Measurements from ENCODE around the gene CYP27A1.
A peak's percentile ranks its signal among the peaks of the same experiment; 100 is the strongest.

CYP27A1 gene

DNA sequence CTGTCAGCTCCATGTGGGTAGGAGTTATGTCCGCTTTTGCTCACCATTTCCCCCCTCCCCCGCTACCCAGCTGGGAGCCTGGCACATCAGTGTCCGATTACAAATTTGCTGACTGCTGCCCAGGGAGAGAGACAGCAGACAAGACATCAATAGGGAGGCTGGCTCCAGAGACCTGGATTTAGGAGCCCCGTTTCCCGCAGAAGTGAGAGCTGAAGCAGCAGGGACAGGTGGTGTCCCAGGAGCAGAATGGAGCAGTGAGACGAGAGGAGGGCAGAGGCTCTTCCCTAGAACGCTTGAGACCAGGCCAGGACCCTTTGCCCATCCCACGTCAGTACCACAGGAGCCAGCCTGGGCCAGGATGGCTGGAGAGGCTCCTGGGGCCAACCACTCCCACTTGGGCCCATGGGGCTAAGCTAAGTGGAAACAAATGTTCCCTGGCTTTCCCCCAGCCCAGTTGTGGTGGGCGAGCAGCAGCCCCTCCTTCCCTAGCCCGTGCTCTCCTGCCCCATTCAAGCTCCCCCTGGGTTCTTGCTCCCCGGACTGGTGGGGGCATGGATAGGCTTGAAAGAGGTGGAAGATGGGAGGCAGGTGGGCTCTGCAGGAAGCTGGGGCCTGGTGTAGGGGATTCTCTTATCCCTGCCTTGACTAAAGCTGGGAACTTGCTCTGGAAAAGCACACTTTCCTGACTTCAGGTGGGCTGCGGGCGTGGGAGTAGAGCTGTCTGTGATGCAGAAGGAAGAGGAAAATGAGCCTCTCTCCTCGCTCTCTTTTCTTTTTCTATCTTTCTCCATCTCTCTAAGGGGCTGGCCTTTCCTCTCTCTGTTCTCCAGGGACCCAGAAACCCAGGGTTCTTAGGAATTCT, 73.6 kb downstream of the CYP27A1 start:
- Histone ChIP-seq H3K4me1 (ENCODE audit: control insufficient read depth in 1 of 2, insufficient read depth in 2 of 2, low read length in 2 of 2) (peaks cover 0 to 18% of the 10 kb centered on the region in 2 donors), H3K27me3 (ENCODE audit: low read depth, low read length) (peaks cover 49% of the 10 kb centered on the region), H3K27ac (ENCODE audit: low read length) (no peak overlapping the region), H3K9me3 (ENCODE audit: control insufficient read depth in 1 of 2, low read length in 2 of 2) (no peaks in the 10 kb centered on the region), H3K36me3 (ENCODE audit: control insufficient read depth in 1 of 2, insufficient read depth in 2 of 2, low read length in 2 of 2) (no peaks in the 10 kb centered on the region), H3K4me3 (ENCODE audit: low read depth in 1 of 2, low read length in 2 of 2) (no peak overlapping the region)

DNA sequence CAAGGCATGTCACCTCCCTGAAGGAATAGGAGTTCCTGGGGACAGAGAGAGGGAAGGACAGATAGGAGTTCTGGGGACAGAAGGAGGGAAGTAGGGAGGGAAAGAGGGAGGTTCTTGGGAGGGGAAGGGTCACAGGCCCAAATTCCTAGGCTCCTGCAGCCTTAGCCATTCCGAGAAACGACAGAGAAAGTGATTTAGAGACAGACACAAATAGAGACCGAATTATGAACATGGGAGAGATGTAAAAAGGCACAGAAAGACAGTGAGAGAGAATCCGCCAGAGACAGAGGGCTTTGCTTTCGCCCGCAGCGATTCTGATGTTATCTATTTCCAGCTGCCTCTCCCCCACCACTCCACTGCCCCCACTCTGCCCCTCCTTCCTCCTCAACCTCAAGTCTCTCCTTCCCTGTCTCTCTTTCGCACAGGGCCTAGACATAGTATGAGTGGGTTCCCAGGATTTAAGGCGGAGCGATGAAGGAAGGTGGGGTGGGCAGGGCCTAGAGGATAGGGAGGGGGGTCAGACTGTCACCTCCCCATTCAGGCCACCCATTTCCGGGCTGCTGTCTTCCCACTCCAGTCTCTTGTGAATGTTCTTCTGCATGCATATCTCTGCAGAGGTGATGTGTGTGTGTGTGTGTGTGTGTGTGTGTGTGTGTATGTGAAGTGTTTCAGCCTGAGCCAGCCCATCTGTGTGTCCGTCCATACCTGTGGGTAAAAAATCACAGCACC, 74.4 kb downstream of the CYP27A1 start:
- no peak overlapping the region for H3K27ac ChIP-seq (ENCODE audit: low read length)
- no peaks in the 10 kb centered on the region for H3K36me3 ChIP-seq (ENCODE audit: control insufficient read depth in 1 of 2, insufficient read depth in 2 of 2, low read length in 2 of 2)
- no peak overlapping the region for H3K4me3 ChIP-seq (ENCODE audit: low read depth in 1 of 2, low read length in 2 of 2)
- no peaks in the 10 kb centered on the region for H3K9me3 ChIP-seq (ENCODE audit: control insufficient read depth in 1 of 2, low read length in 2 of 2)
- H3K27me3 ChIP-seq (ENCODE audit: low read depth, low read length), result peaks cover 55% of the 10 kb centered on the region
- peaks cover 0 to 24% of the 10 kb centered on the region in 2 donors for H3K4me1 ChIP-seq (ENCODE audit: control insufficient read depth in 1 of 2, insufficient read depth in 2 of 2, low read length in 2 of 2)

- Histone ChIP-seq H3K36me3 (ENCODE audit: control insufficient read depth in 1 of 2, insufficient read depth in 2 of 2, low read length in 2 of 2) (no peaks in the 10 kb centered on the region), H3K4me3 (ENCODE audit: low read depth in 1 of 2, low read length in 2 of 2) (no peak overlapping the region), H3K27ac (ENCODE audit: low read length) (no peak overlapping the region), H3K9me3 (ENCODE audit: control insufficient read depth in 1 of 2, low read length in 2 of 2) (no peaks in the 10 kb centered on the region), H3K27me3 (ENCODE audit: low read depth, low read length) (peaks cover 60% of the 10 kb centered on the region), H3K4me1 (ENCODE audit: control insufficient read depth in 1 of 2, insufficient read depth in 2 of 2, low read length in 2 of 2) (peaks cover 0 to 24% of the 10 kb centered on the region in 2 donors)
Observed at GRCh38 chr2:218856896-218857243, 74.9 kb downstream of the CYP27A1 start.

GRCh38 chr2:218857371-218858137, 75.6 kb downstream of the CYP27A1 start:
- Histone ChIP-seq H3K27ac (ENCODE audit: low read length) (no peak overlapping the region), H3K4me3 (ENCODE audit: low read depth in 1 of 2, low read length in 2 of 2) (no peak overlapping the region), H3K36me3 (ENCODE audit: control insufficient read depth in 1 of 2, insufficient read depth in 2 of 2, low read length in 2 of 2) (no peaks in the 10 kb centered on the region), H3K27me3 (ENCODE audit: low read depth, low read length) (peaks cover 62% of the 10 kb centered on the region), H3K9me3 (ENCODE audit: control insufficient read depth in 1 of 2, low read length in 2 of 2) (no peaks in the 10 kb centered on the region), H3K4me1 (ENCODE audit: control insufficient read depth in 1 of 2, insufficient read depth in 2 of 2, low read length in 2 of 2) (peaks cover 0 to 24% of the 10 kb centered on the region in 2 donors)

- no peak overlapping the region for H3K4me3 ChIP-seq (ENCODE audit: low read depth in 1 of 2, low read length in 2 of 2)
- H3K9me3 ChIP-seq (ENCODE audit: control insufficient read depth in 1 of 2, low read length in 2 of 2), result no peaks in the 10 kb centered on the region
- H3K4me1 ChIP-seq (ENCODE audit: control insufficient read depth in 1 of 2, insufficient read depth in 2 of 2, low read length in 2 of 2), result peaks cover 0 to 24% of the 10 kb centered on the region in 2 donors
- peaks cover 60% of the 10 kb centered on the region for H3K27me3 ChIP-seq (ENCODE audit: low read depth, low read length)
- no peaks in the 10 kb centered on the region for H3K36me3 ChIP-seq (ENCODE audit: control insufficient read depth in 1 of 2, insufficient read depth in 2 of 2, low read length in 2 of 2)
- no peak overlapping the region for H3K27ac ChIP-seq (ENCODE audit: low read length)
Observed at GRCh38 chr2:218858138-218858445, 76.1 kb downstream of the CYP27A1 start.

DNA sequence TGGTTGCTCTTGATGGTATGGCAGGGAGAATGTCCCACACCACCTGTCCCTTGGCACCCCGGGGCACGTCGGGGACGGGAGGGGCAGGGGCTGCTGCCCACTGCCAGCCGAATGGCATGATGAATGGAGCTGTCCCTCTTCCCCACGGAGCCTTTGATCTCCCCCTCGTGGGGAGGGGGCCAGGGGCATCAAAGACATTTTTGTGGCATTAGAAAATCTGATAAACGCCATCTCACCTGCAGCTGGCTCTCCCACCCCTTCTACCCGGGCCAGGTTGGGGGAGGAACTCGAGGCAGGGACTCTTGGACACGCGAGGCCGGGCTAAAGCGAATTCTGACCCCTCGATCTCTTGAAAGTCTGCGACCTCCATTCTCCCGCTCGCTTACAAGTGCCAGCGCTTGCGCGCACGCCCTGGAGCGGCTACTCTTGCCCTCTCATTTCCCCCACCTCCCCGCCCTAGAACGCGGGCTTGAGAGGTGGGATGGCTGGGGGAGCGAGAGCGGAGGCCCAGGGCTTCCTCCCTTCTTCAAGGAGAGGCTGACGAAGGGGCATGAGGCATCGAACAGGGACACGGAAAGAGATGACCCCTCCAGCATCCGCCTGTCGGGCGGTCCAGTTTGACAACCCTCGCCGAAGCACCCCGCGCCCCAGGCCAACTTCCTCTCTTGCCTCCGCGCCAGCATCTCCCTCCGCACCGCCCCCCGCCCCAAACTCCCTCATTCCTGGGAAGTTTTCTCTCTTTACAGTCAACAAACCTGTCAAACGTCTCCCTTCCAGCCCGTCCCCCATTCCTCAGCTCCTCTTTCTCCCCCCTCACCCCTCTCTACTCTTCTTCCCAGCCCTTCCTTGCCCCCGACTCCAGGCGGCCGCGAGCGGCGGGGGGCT, 77.0 kb downstream of the CYP27A1 start:
- H3K4me3 ChIP-seq (ENCODE audit: low read depth in 1 of 2, low read length in 2 of 2), result peak overlapping the region in 1 of 2 donors; percentile 21
- peaks cover 0 to 21% of the 10 kb centered on the region in 2 donors for H3K4me1 ChIP-seq (ENCODE audit: control insufficient read depth in 1 of 2, insufficient read depth in 2 of 2, low read length in 2 of 2)
- no peak overlapping the region for H3K27ac ChIP-seq (ENCODE audit: low read length)
- H3K9me3 ChIP-seq (ENCODE audit: control insufficient read depth in 1 of 2, low read length in 2 of 2), result no peaks in the 10 kb centered on the region
- no peaks in the 10 kb centered on the region for H3K36me3 ChIP-seq (ENCODE audit: control insufficient read depth in 1 of 2, insufficient read depth in 2 of 2, low read length in 2 of 2)
- peaks cover 52% of the 10 kb centered on the region for H3K27me3 ChIP-seq (ENCODE audit: low read depth, low read length)

DNA sequence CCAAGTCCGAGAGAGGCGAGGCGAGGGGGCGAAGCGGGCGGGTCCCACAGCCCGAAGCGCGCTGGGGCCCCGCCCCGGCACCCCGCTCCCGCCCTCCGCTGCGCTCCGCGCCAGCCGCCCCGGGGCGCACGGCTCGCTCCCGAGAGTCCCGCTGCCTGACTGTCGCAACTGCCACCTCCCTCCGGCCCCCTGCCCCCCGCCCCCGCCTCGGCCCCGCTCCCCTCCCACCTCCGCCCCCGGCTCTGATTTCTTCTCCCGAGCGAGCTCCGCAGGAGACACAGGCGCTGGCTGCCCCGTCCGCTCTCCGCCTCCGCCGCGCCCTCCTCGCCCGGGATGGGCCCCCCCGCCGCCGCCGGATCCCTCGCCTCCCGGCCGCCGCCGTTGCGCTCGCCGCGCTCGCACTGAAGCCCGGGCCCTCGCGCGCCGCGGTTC, 77.6 kb downstream of the CYP27A1 start, which contains the start of gene WNT6:
WNT6 (plus strand) TSS at position 250 of the 432 bp plus-strand sequence. CDS start 233 bp downstream, outside the sequence.
- no peaks in the 10 kb centered on the region for H3K9me3 ChIP-seq (ENCODE audit: control insufficient read depth in 1 of 2, low read length in 2 of 2)
- H3K36me3 ChIP-seq (ENCODE audit: control insufficient read depth in 1 of 2, insufficient read depth in 2 of 2, low read length in 2 of 2), result no peaks in the 10 kb centered on the region
- H3K27ac ChIP-seq (ENCODE audit: low read length), result no peak within 1 kb of the TSS
- H3K4me1 ChIP-seq (ENCODE audit: control insufficient read depth in 1 of 2, insufficient read depth in 2 of 2, low read length in 2 of 2), result peaks cover 0 to 21% of the 10 kb centered on the region in 2 donors
- peaks cover 48% of the 10 kb centered on the region for H3K27me3 ChIP-seq (ENCODE audit: low read depth, low read length)
- H3K4me3 ChIP-seq (ENCODE audit: low read depth in 1 of 2, low read length in 2 of 2), result peak within 1 kb of the TSS in 1 of 2 donors; percentile 47

DNA sequence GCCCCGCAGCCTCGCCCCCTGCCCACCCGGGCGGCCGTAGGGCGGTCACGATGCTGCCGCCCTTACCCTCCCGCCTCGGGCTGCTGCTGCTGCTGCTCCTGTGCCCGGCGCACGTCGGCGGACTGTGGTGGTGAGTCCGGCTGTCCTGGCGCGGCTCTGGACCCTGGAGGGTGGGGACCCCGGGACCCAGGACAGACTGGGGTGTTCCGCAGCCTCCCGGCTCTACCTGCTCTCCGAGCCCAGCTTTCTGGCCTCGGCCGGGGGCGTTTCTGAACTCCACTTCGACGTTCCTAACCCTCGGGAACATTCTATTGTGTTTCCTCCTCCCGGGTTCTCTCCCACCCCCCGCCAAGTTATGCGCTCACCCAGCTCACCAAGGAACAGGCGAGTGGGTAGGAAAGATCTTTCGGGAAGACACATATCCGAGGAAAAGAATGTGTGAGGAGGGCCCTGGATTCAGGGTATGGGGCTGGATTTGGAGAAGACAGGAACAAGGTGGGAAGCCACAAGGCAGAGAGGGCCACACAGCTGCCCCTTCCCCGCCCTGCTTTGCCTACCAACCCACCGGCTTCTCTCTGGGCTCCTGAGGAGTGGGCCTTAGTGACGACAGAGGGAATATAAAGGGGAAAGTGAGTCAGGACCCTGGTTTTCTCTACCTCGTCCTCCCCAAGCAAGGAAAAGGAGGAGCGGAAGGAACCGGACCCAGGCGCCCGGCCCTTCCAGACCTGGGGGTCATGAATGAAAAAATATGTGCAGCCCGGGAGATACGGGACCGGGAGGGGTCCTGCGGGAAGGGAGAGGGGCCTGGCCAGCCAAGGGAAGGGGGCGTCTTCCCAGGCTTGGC, 78.3 kb downstream of the CYP27A1 start:
- peaks cover 0 to 21% of the 10 kb centered on the region in 2 donors for H3K4me1 ChIP-seq (ENCODE audit: control insufficient read depth in 1 of 2, insufficient read depth in 2 of 2, low read length in 2 of 2)
- H3K27me3 ChIP-seq (ENCODE audit: low read depth, low read length), result peaks cover 46% of the 10 kb centered on the region
- H3K27ac ChIP-seq (ENCODE audit: low read length), result no peak overlapping the region
- H3K36me3 ChIP-seq (ENCODE audit: control insufficient read depth in 1 of 2, insufficient read depth in 2 of 2, low read length in 2 of 2), result no peaks in the 10 kb centered on the region
- peak overlapping the region in 1 of 2 donors; percentile 47 for H3K4me3 ChIP-seq (ENCODE audit: low read depth in 1 of 2, low read length in 2 of 2)
- H3K9me3 ChIP-seq (ENCODE audit: control insufficient read depth in 1 of 2, low read length in 2 of 2), result no peaks in the 10 kb centered on the region

- no peaks in the 10 kb centered on the region for H3K9me3 ChIP-seq (ENCODE audit: control insufficient read depth in 1 of 2, low read length in 2 of 2)
- peaks cover 43% of the 10 kb centered on the region for H3K27me3 ChIP-seq (ENCODE audit: low read depth, low read length)
- no peak overlapping the region for H3K27ac ChIP-seq (ENCODE audit: low read length)
- no peaks in the 10 kb centered on the region for H3K36me3 ChIP-seq (ENCODE audit: control insufficient read depth in 1 of 2, insufficient read depth in 2 of 2, low read length in 2 of 2)
- H3K4me1 ChIP-seq (ENCODE audit: control insufficient read depth in 1 of 2, insufficient read depth in 2 of 2, low read length in 2 of 2), result peaks cover 0 to 21% of the 10 kb centered on the region in 2 donors
- H3K4me3 ChIP-seq (ENCODE audit: low read depth in 1 of 2, low read length in 2 of 2), result no peak overlapping the region
Observed at GRCh38 chr2:218860950-218861381, 79.0 kb downstream of the CYP27A1 start.
